K562 (cell line): ENCODE data around the gene ANKRD13B. TPM values are rescaled to one million over a fixed set of nuclear protein-coding genes. Genes with fewer than 3 reads are reported as not detected.

Source experiments
- DACH1 ChIP-seq: fragments of 450-650 bp; IDR thresholded peaks from 2 replicates; pipeline ENCODE4 v1.6.1; 2018; ENCODE audit not compliant: partially characterized antibody
- ESRRA ChIP-seq: fragments of 450-650 bp; IDR thresholded peaks from 2 replicates; pipeline ENCODE4 v1.6.1; 2014; ENCODE audit warnings: low read depth, mild to moderate bottlenecking, moderate library complexity, borderline replicate concordance
- FOXK2 ChIP-seq, 2 experiments: fragments of 450-650 bp; IDR thresholded peaks in 1 of 2; conservative IDR thresholded peaks in 1 of 2; 2 replicates each; pipeline ENCODE4 v1.6.1; 2016; ENCODE audit warnings: low read depth in 2 of 2, mild to moderate bottlenecking in 1 of 2
- HINFP ChIP-seq: fragments of 450-650 bp; conservative IDR thresholded peaks from 2 replicates; pipeline ENCODE4 v1.6.1; 2016; ENCODE audit warnings: missing genetic modification characterization, low read depth, mild to moderate bottlenecking, control low read depth, missing compliant biosample characterization
- MTA2 ChIP-seq: fragments of 450-650 bp; IDR thresholded peaks from 2 replicates; pipeline ENCODE4 v1.6.1; 2016; ENCODE audit warnings: low read depth
- NELFE ChIP-seq: IDR thresholded peaks from 2 replicates; pipeline ENCODE4 v1.6.1; 2011; ENCODE audit warnings: mild to moderate bottlenecking; ENCODE audit not compliant: insufficient read depth, insufficient read length
- NR0B1 ChIP-seq: fragments of 450-650 bp; IDR thresholded peaks from one replicate; pipeline ENCODE4 v1.6.1; 2018; ENCODE audit warnings: mild to moderate bottlenecking, moderate library complexity; ENCODE audit not compliant: partially characterized antibody
- NRF1 ChIP-seq, 2 experiments: fragments of 450-650 bp; IDR thresholded peaks in 1 of 2; conservative IDR thresholded peaks in 1 of 2; 2 replicates each; pipeline ENCODE4 v1.6.1; 2014; ENCODE audit warnings: mild to moderate bottlenecking in 2 of 2
- PHF20 ChIP-seq: fragments of 450-650 bp; IDR thresholded peaks from 2 replicates; pipeline ENCODE4 v1.6.1; 2018; ENCODE audit not compliant: partially characterized antibody
- POLR2A ChIP-seq: fragments of 450-650 bp; conservative IDR thresholded peaks from 2 replicates; pipeline ENCODE4 v1.6.1; 2016
- RBM15 ChIP-seq: fragments of 200-400 bp; formaldehyde crosslinking; IDR thresholded peaks from 2 replicates; pipeline ENCODE4 v1.6.1; 2018; ENCODE audit warnings: mild to moderate bottlenecking, low read length, moderate library complexity; ENCODE audit not compliant: insufficient read depth
- SRSF9 ChIP-seq: fragments of 200-400 bp; formaldehyde crosslinking; IDR thresholded peaks from 2 replicates; pipeline ENCODE4 v1.6.1; 2017; ENCODE audit warnings: low read depth, low read length, borderline replicate concordance
- TCF3 ChIP-seq: sonication (generic); formaldehyde crosslinking; IDR thresholded peaks from 2 replicates; pipeline ENCODE4 v1.4.0; 2020; ENCODE audit warnings: mild to moderate bottlenecking, missing genetic modification reagents
- ZBTB11 ChIP-seq, 3 experiments: fragments of 200-800 bp in 1 of 3; fragments of 250-450 bp in 1 of 3; fragments of 450-650 bp in 1 of 3; sonication (Bioruptor Pico) in 1 of 3; sonication (Bioruptor generic) in 1 of 3; formaldehyde crosslinking in 1 of 3; IDR thresholded peaks; 2 replicates each; pipeline versions ENCODE4 v1.6.1 to v1.8.0; 2016 to 2022; ENCODE audit warnings: mild to moderate bottlenecking in 2 of 3, missing genetic modification characterization in 2 of 3, missing compliant biosample characterization in 1 of 3, moderate library complexity in 1 of 3
- ZBTB26 ChIP-seq: fragments of 450-650 bp; formaldehyde crosslinking; IDR thresholded peaks from 2 replicates; pipeline ENCODE4 v1.4.0; 2022; ENCODE audit warnings: missing genetic modification characterization
- ZNF12 ChIP-seq: sonication (generic); formaldehyde crosslinking; IDR thresholded peaks from 2 replicates; pipeline ENCODE4 v1.4.0; 2020; ENCODE audit warnings: mild to moderate bottlenecking, missing genetic modification reagents
- ZNF668 ChIP-seq: fragments of 250-450 bp; sonication (Bioruptor Pico); IDR thresholded peaks from 2 replicates; pipeline ENCODE4 v1.8.0; 2022; ENCODE audit warnings: mild to moderate bottlenecking, inconsistent platforms
- ZNF766 ChIP-seq: fragments of 200-800 bp; sonication (Bioruptor generic); conservative IDR thresholded peaks from 2 replicates; pipeline ENCODE4 v1.6.1; 2016; ENCODE audit warnings: missing genetic modification characterization, missing compliant biosample characterization
- ZNF79 ChIP-seq: fragments of 250-450 bp; sonication (Bioruptor Pico); IDR thresholded peaks from 2 replicates; pipeline ENCODE4 v1.4.0; 2020; ENCODE audit warnings: low read depth, mild to moderate bottlenecking, moderate library complexity
- ZZZ3 ChIP-seq: fragments of 450-650 bp; IDR thresholded peaks from 2 replicates; pipeline ENCODE4 v1.6.1; 2016; ENCODE audit warnings: antibody characterized with exemption, mild to moderate bottlenecking, moderate library complexity
- polyA plus RNA-seq, 8 experiments: library from polyadenylated mRNA; depleted of rRNA in 4 of 8; stranded (reverse) in 5 of 8; unstranded in 3 of 8; fragments of >200 nt; fragmentation: Nextera tagmentation in 2 of 8; fragmentation: Illumina TruSeq in 1 of 8; extraction: Ambion mirVana in 2 of 8; extraction: Trizol in 1 of 8; gene quantifications; 2 replicates each; pipeline versions ENCODE4 v1.2.1 to v1.2.3, GENCODE V29; 2011 to 2014; ENCODE audit warnings: inconsistent platforms in 1 of 8, missing spikeins in 1 of 8
- total RNA-seq, 7 experiments: library from RNA; depleted of rRNA in 6 of 7; stranded (reverse); fragments of >200 nt in 6 of 7; fragmentation: Illumina TruSeq in 2 of 7; extraction: Trizol in 2 of 7; gene quantifications; 2 replicates each; pipeline versions ENCODE4 v1.2.1 to v1.2.3, GENCODE V29; 2011 to 2021; ENCODE audit warnings: low replicate concordance in 1 of 7

Gene ANKRD13B
- total and polyA plus RNA-seq, 9 of the 15 experiments (the other 6 are each of a cell fraction or from before 2014, with no cell fraction given), result 0.15 to 28.1 (median 4.6) TPM

GRCh38 chr17:29591737-29592608 is 959 bp upstream of the ANKRD13B start (continued):
- TF ChIP-seq ZNF766, result no peak
- TF ChIP-seq ESRRA, result peak; percentile 21; the same call in 1 of the 2 replicates
- TF ChIP-seq MTA2, result no peak
- TF ChIP-seq FOXK2 (conservative IDR thresholded peaks at IDR 0.05 in 1 of 2, IDR thresholded peaks at IDR 0.05 in 1 of 2; ENCODE audit: low read depth in 2 of 2), result no peak
- no peak for TF ChIP-seq PHF20
- no peak; a peak in 1 of 4 replicates for TF ChIP-seq NRF1 (conservative IDR thresholded peaks at IDR 0.05 in 1 of 2, IDR thresholded peaks at IDR 0.05 in 1 of 2)
- TF ChIP-seq ZBTB11 (CRISPR knock-in tag; IDR thresholded peaks at IDR 0.05), result no peak; a peak in 1 of 6 replicates
- TF ChIP-seq RBM15, result no peak
- TF ChIP-seq ZZZ3, result no peak
- peak; percentile 68 for TF ChIP-seq DACH1
- no peak for TF ChIP-seq POLR2A
- no peak for TF ChIP-seq HINFP
- no peak for TF ChIP-seq TCF3 (CRISPR knock-in tag)
- TF ChIP-seq ZBTB26 (CRISPR knock-in tag), result no peak
- no peak for TF ChIP-seq ZNF12
- no peak for TF ChIP-seq ZNF79 (CRISPR knock-in tag)
- no peak for TF ChIP-seq NELFE
- no peak for TF ChIP-seq ZNF668 (CRISPR knock-in tag)
- no peak for TF ChIP-seq NR0B1
- TF ChIP-seq SRSF9, result no peak
